NCI-H1417 treated with DMSO at 0.1 percent for 48 hours (cell line): Measurements from ENCODE around the gene PRKN.

Source experiments
- DNase-seq: peaks from one replicate; lab custom pipeline; 2025; lab: John Stamatoyannopoulos, UW

PRKN gene

GRCh38 chr6:162615016-162615705, 112.4 kb downstream of the PRKN start:
- no peak for DNase-seq

GRCh38 chr6:162613310-162613709, 114.3 kb downstream of the PRKN start:
- DNase-seq: no peak

- no peak for DNase-seq
These were observed 115.0 kb downstream of the PRKN start for GRCh38 chr6:162612613-162613012.

GRCh38 chr6:162610351-162610750, 117.2 kb downstream of the PRKN start:
- DNase-seq: no peak

- DNase-seq: no peak
These were observed 121.7 kb downstream of the PRKN start for GRCh38 chr6:162605881-162606280.

- no peak for DNase-seq
These were observed 124.1 kb downstream of the PRKN start for GRCh38 chr6:162603231-162604015.

GRCh38 chr6:162602759-162603158, 124.8 kb downstream of the PRKN start:
- DNase-seq: no peak

- no peak for DNase-seq
These were observed 130.9 kb downstream of the PRKN start for GRCh38 chr6:162596676-162597075.

- no peak for DNase-seq
These were observed 136.0 kb downstream of the PRKN start for GRCh38 chr6:162591517-162591916.

- no peak for DNase-seq
These were observed 145.4 kb downstream of the PRKN start for GRCh38 chr6:162581988-162582780.

- DNase-seq: no peak
These were observed 146.9 kb downstream of the PRKN start for GRCh38 chr6:162580619-162581018.

- DNase-seq: no peak
These were observed 151.6 kb downstream of the PRKN start for GRCh38 chr6:162576016-162576415.

- no peak for DNase-seq
These were observed 155.3 kb downstream of the PRKN start for GRCh38 chr6:162572240-162572639.

GRCh38 chr6:162568266-162568665, 159.3 kb downstream of the PRKN start:
- no peak for DNase-seq

- DNase-seq: no peak
These were observed 165.5 kb downstream of the PRKN start for GRCh38 chr6:162562041-162562440.

GRCh38 chr6:162560891-162561290, 166.7 kb downstream of the PRKN start:
- DNase-seq: no peak

GRCh38 chr6:162554531-162554930, 173.0 kb downstream of the PRKN start:
- no peak for DNase-seq

GRCh38 chr6:162546905-162547304, 180.7 kb downstream of the PRKN start:
- DNase-seq: no peak

GRCh38 chr6:162543221-162543620, 184.3 kb downstream of the PRKN start:
- no peak for DNase-seq

GRCh38 chr6:162541019-162541601, 186.5 kb downstream of the PRKN start:
- no peak for DNase-seq

GRCh38 chr6:162539321-162539720, 188.2 kb downstream of the PRKN start:
- no peak for DNase-seq

GRCh38 chr6:162538643-162539064, 188.9 kb downstream of the PRKN start:
- DNase-seq: peak; percentile 81
